ENCODE results near the gene BBS12.

Gene BBS12

GRCh38 chr4:122766950-122767349 is 34.4 kb downstream of the BBS12 start:
- H3K27ac ChIP-seq (ENCODE audit: low read length, poor library complexity, severe bottlenecking) = no peak overlapping the region
- H4K8ac ChIP-seq (ENCODE audit: low read length) = peak overlapping the region; percentile 60
- peak overlapping the region; percentile 49 for H2BK120ac ChIP-seq (ENCODE audit: low read depth, low read length)
- no peaks in the 10 kb centered on the region for H3K9me3 ChIP-seq (ENCODE audit: control insufficient read depth, low read length)
- H3K14ac ChIP-seq (ENCODE audit: low read length in 2 of 2) = no peak overlapping the region
- peak overlapping the region; percentile 44 to 70 for H3K18ac ChIP-seq (ENCODE audit: low read depth in 1 of 2, low read length in 2 of 2)
- 57% methylated on average over 2 of the region's 2 CpGs for WGBS
- no peaks in the 10 kb centered on the region for H3K36me3 ChIP-seq (ENCODE audit: control insufficient read depth in 1 of 2, insufficient read depth in 2 of 2, low read depth in 1 of 2, low read length in 2 of 2)
- peaks cover 11% of the 10 kb centered on the region for H3K4me1 ChIP-seq (ENCODE audit: control insufficient read depth, insufficient read depth, low read depth, low read length)
- peak overlapping the region; percentile 86 for H4K91ac ChIP-seq (ENCODE audit: low read length)
- DNase-seq = no peak
- H2AFZ ChIP-seq (ENCODE audit: low read depth, low read length) = no peak overlapping the region
- H2BK5ac ChIP-seq (ENCODE audit: low read depth, low read length, poor library complexity, severe bottlenecking) = no peak overlapping the region
- H3K4me2 ChIP-seq (ENCODE audit: low read length, poor library complexity, severe bottlenecking) = no peak overlapping the region
- H3K23ac ChIP-seq (ENCODE audit: low read length in 2 of 2) = no peak overlapping the region
- no peak overlapping the region for H3K4me3 ChIP-seq (ENCODE audit: insufficient read depth in 1 of 2, low read depth in 1 of 2, low read length in 2 of 2)
- peak overlapping the region; percentile 83 for H2AK5ac ChIP-seq (ENCODE audit: low read length, severe bottlenecking)
- no peak overlapping the region for H3K4ac ChIP-seq (ENCODE audit: low read depth in 1 of 2, low read length in 2 of 2)
- H3K27me3 ChIP-seq (ENCODE audit: control insufficient read depth in 1 of 2, insufficient read depth in 1 of 2, low read length in 2 of 2) = no peaks in the 10 kb centered on the region
- H3K9ac ChIP-seq (ENCODE audit: low read length) = no peak overlapping the region
- H3K79me1 ChIP-seq (replicated peaks; ENCODE audit: low read length, poor library complexity, severe bottlenecking) = no peaks in the 10 kb centered on the region
- peak overlapping the region; percentile 33 to 84 for H2BK12ac ChIP-seq (ENCODE audit: low read length in 2 of 2)
- H2BK15ac ChIP-seq (ENCODE audit: low read depth, poor library complexity, severe bottlenecking) = no peak overlapping the region

GRCh38 chr4:122771724-122772123 is 39.2 kb downstream of the BBS12 start:
- no peak overlapping the region for H2BK12ac ChIP-seq (ENCODE audit: low read length in 2 of 2)
- no peak overlapping the region for H2BK15ac ChIP-seq (ENCODE audit: low read depth, poor library complexity, severe bottlenecking)
- H3K14ac ChIP-seq (ENCODE audit: low read length in 2 of 2) = no peak overlapping the region
- peaks cover 10% of the 10 kb centered on the region for H3K4me1 ChIP-seq (ENCODE audit: control insufficient read depth, insufficient read depth, low read depth, low read length)
- H3K4me2 ChIP-seq (ENCODE audit: low read length, poor library complexity, severe bottlenecking) = no peak overlapping the region
- no peak overlapping the region for H3K4me3 ChIP-seq (ENCODE audit: insufficient read depth in 1 of 2, low read depth in 1 of 2, low read length in 2 of 2)
- no peak overlapping the region for H2BK5ac ChIP-seq (ENCODE audit: low read depth, low read length, poor library complexity, severe bottlenecking)
- 94% methylated on average over 1 of the region's 1 CpG for WGBS
- H3K79me1 ChIP-seq (replicated peaks; ENCODE audit: low read length, poor library complexity, severe bottlenecking) = no peaks in the 10 kb centered on the region
- H2AFZ ChIP-seq (ENCODE audit: low read depth, low read length) = no peak overlapping the region
- H3K27ac ChIP-seq (ENCODE audit: low read length, poor library complexity, severe bottlenecking) = no peak overlapping the region
- H3K27me3 ChIP-seq (ENCODE audit: control insufficient read depth in 1 of 2, insufficient read depth in 1 of 2, low read length in 2 of 2) = no peaks in the 10 kb centered on the region
- H4K91ac ChIP-seq (ENCODE audit: low read length) = no peak overlapping the region
- H3K23ac ChIP-seq (ENCODE audit: low read length in 2 of 2) = no peak overlapping the region
- no peak for DNase-seq
- no peak overlapping the region for H4K8ac ChIP-seq (ENCODE audit: low read length)
- no peaks in the 10 kb centered on the region for H3K36me3 ChIP-seq (ENCODE audit: control insufficient read depth in 1 of 2, insufficient read depth in 2 of 2, low read depth in 1 of 2, low read length in 2 of 2)
- no peak overlapping the region for H3K18ac ChIP-seq (ENCODE audit: low read depth in 1 of 2, low read length in 2 of 2)
- no peaks in the 10 kb centered on the region for H3K9me3 ChIP-seq (ENCODE audit: control insufficient read depth, low read length)
- peak overlapping the region in 1 of 2 experiments; percentile 14 for H3K4ac ChIP-seq (ENCODE audit: low read depth in 1 of 2, low read length in 2 of 2)
- H3K9ac ChIP-seq (ENCODE audit: low read length) = no peak overlapping the region
- no peak overlapping the region for H2BK120ac ChIP-seq (ENCODE audit: low read depth, low read length)
- H2AK5ac ChIP-seq (ENCODE audit: low read length, severe bottlenecking) = no peak overlapping the region

- H2BK15ac ChIP-seq (ENCODE audit: low read depth, poor library complexity, severe bottlenecking) = no peak overlapping the region
- H3K23ac ChIP-seq (ENCODE audit: low read length in 2 of 2) = no peak overlapping the region
- H3K14ac ChIP-seq (ENCODE audit: low read length in 2 of 2) = no peak overlapping the region
- no peak overlapping the region for H3K9ac ChIP-seq (ENCODE audit: low read length)
- no peak overlapping the region for H3K18ac ChIP-seq (ENCODE audit: low read depth in 1 of 2, low read length in 2 of 2)
- no peak overlapping the region for H4K8ac ChIP-seq (ENCODE audit: low read length)
- H3K36me3 ChIP-seq (ENCODE audit: control insufficient read depth in 1 of 2, insufficient read depth in 2 of 2, low read depth in 1 of 2, low read length in 2 of 2) = no peaks in the 10 kb centered on the region
- no peak overlapping the region for H3K4ac ChIP-seq (ENCODE audit: low read depth in 1 of 2, low read length in 2 of 2)
- no peaks in the 10 kb centered on the region for H3K9me3 ChIP-seq (ENCODE audit: control insufficient read depth, low read length)
- H3K4me3 ChIP-seq (ENCODE audit: insufficient read depth in 1 of 2, low read depth in 1 of 2, low read length in 2 of 2) = no peak overlapping the region
- no peaks in the 10 kb centered on the region for H3K27me3 ChIP-seq (ENCODE audit: control insufficient read depth in 1 of 2, insufficient read depth in 1 of 2, low read length in 2 of 2)
- H4K91ac ChIP-seq (ENCODE audit: low read length) = no peak overlapping the region
- H2BK5ac ChIP-seq (ENCODE audit: low read depth, low read length, poor library complexity, severe bottlenecking) = no peak overlapping the region
- no peak overlapping the region for H2AFZ ChIP-seq (ENCODE audit: low read depth, low read length)
- H3K4me2 ChIP-seq (ENCODE audit: low read length, poor library complexity, severe bottlenecking) = no peak overlapping the region
- H3K79me1 ChIP-seq (replicated peaks; ENCODE audit: low read length, poor library complexity, severe bottlenecking) = no peaks in the 10 kb centered on the region
- H2AK5ac ChIP-seq (ENCODE audit: low read length, severe bottlenecking) = no peak overlapping the region
- H3K4me1 ChIP-seq (ENCODE audit: control insufficient read depth, insufficient read depth, low read depth, low read length) = peaks cover 6% of the 10 kb centered on the region
- 78% methylated on average over 4 of the region's 6 CpGs for WGBS
- H2BK120ac ChIP-seq (ENCODE audit: low read depth, low read length) = no peak overlapping the region
- no peak for DNase-seq
- H2BK12ac ChIP-seq (ENCODE audit: low read length in 2 of 2) = peak overlapping the region in 1 of 2 experiments; percentile 38
- no peak overlapping the region for H3K27ac ChIP-seq (ENCODE audit: low read length, poor library complexity, severe bottlenecking)
Measured at GRCh38 chr4:122772311-122772710, 39.8 kb downstream of the BBS12 start.

DNA sequence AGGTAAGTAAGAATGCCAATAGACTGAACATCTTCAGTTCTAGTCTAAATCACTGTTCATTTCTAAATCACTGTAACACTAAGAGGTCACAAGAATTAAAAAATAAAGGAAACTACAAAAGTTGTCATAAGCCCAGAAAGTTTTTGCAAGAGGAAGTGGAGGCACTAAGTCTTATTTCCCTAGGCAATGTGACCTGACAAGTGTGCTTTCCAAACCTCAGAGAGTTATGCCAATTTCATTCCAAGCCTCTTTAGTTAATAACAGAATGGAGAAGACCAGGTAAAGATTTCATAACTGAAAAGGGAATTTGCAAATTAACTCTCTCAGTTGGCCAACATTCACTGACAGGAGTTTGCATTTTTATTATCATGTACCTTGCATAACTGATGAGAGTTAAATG is 40.5 kb downstream of the BBS12 start:
- H3K27me3 ChIP-seq (ENCODE audit: control insufficient read depth in 1 of 2, insufficient read depth in 1 of 2, low read length in 2 of 2) = no peaks in the 10 kb centered on the region

More for the DNA sequence above, 40.5 kb downstream of the BBS12 start:
- Histone ChIP-seq H2BK120ac (ENCODE audit: low read depth, low read length) (no peak overlapping the region), H3K79me1 (replicated peaks; ENCODE audit: low read length, poor library complexity, severe bottlenecking) (no peaks in the 10 kb centered on the region), H3K18ac (ENCODE audit: low read depth in 1 of 2, low read length in 2 of 2) (no peak overlapping the region), H2AFZ (ENCODE audit: low read depth, low read length) (no peak overlapping the region), H3K36me3 (ENCODE audit: control insufficient read depth in 1 of 2, insufficient read depth in 2 of 2, low read depth in 1 of 2, low read length in 2 of 2) (no peaks in the 10 kb centered on the region), H3K14ac (ENCODE audit: low read length in 2 of 2) (no peak overlapping the region), H2BK15ac (ENCODE audit: low read depth, poor library complexity, severe bottlenecking) (no peak overlapping the region), H3K4me1 (ENCODE audit: control insufficient read depth, insufficient read depth, low read depth, low read length) (peaks cover 6% of the 10 kb centered on the region), H4K8ac (ENCODE audit: low read length) (no peak overlapping the region), H3K4me3 (ENCODE audit: insufficient read depth in 1 of 2, low read depth in 1 of 2, low read length in 2 of 2) (no peak overlapping the region), H2BK5ac (ENCODE audit: low read depth, low read length, poor library complexity, severe bottlenecking) (no peak overlapping the region), H2BK12ac (ENCODE audit: low read length in 2 of 2) (no peak overlapping the region), H3K9me3 (ENCODE audit: control insufficient read depth, low read length) (no peaks in the 10 kb centered on the region), H3K23ac (ENCODE audit: low read length in 2 of 2) (no peak overlapping the region), H3K27ac (ENCODE audit: low read length, poor library complexity, severe bottlenecking) (no peak overlapping the region), H3K4ac (ENCODE audit: low read depth in 1 of 2, low read length in 2 of 2) (no peak overlapping the region), H3K9ac (ENCODE audit: low read length) (no peak overlapping the region), H3K4me2 (ENCODE audit: low read length, poor library complexity, severe bottlenecking) (no peak overlapping the region), H2AK5ac (ENCODE audit: low read length, severe bottlenecking) (no peak overlapping the region), H4K91ac (ENCODE audit: low read length) (no peak overlapping the region)
- no peak for DNase-seq

Measured in mesenchymal stem cell (in vitro differentiated cells and primary cell).